ENCODE results near the gene TAF4.
"Not testable (repeated sequence)": the region's sequence is repeated elsewhere in the genome, so short reads cannot be mapped to it uniquely, and the experiment has no call there.

The TAF4 gene

DNA sequence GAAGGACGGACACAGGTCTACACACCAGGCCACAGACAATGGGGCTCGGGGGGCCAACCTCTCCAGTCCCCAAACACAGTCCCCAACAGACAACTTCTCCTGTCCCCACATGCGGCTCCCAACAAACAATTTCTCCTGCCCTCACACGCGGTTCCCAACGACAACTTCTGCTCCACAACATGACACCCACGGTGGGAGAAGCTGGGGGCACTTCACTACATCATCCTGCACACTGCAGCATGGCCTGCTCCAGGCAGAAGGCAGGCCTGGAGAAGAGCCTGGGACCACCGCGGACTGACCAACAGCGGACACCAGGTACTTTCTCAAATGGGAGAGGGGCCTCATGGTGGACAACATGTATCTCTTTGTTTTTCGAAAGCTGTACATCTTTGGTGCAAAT lies 6.7 kb downstream of the TAF4 start:
- no peak for DNase-seq (ENCODE audit: low read depth, low spot score)

DNA sequence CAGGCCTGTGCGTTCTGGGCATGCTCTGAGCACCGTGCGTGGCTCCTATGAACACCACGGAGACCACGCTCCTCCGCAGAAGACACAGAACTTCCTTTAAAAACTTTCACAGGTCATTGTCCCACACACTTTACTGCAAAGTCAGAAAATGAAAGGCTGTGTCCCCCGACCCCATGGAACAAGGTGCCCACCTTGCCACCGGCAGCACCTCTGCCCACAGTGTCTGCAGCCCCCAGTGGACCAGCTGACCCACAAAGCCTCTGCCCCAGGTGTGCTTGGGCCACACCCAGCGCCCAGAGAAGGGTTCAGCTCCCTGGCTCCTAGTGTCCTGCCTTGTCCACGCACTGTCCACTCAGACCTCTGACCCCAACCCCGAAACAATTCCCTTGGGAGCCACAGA lies 8.7 kb downstream of the TAF4 start:
- no peak for DNase-seq (ENCODE audit: low read depth, low spot score)

DNA sequence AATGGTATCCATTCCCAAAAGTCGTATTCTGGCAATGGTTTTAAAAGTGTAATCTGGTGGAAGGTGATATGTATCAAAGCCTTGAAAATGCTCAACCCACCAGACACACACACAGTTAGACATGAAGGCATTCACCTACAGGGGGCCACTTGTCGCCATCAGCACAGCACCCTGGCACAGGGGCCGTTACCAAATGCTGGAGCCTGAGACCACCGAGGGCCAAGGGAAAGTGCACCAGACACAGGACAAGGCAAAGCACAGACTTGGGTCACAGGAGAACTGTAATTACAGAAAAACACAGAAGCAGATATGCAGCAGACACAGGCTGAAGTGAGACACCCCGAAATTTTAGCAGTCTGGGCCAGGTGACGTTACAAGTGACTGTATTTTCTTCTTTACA lies 9.3 kb downstream of the TAF4 start:
- no peak for DNase-seq (ENCODE audit: low read depth, low spot score)

DNA sequence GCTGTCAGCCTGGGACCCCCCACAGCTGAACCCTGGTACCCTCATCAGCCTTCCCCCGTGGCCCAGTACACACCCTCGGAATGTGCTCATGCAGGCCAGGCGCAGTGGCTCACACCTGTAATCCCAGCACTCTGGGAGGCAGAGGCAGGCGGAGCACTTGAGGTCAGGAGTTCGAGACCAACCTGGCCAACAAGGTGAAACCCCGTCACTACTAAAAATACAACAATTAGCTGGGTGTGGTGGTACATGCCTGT lies 9.9 kb downstream of the TAF4 start:
- DNase-seq (ENCODE audit: low read depth, low spot score), result not testable (repeated sequence)

DNA sequence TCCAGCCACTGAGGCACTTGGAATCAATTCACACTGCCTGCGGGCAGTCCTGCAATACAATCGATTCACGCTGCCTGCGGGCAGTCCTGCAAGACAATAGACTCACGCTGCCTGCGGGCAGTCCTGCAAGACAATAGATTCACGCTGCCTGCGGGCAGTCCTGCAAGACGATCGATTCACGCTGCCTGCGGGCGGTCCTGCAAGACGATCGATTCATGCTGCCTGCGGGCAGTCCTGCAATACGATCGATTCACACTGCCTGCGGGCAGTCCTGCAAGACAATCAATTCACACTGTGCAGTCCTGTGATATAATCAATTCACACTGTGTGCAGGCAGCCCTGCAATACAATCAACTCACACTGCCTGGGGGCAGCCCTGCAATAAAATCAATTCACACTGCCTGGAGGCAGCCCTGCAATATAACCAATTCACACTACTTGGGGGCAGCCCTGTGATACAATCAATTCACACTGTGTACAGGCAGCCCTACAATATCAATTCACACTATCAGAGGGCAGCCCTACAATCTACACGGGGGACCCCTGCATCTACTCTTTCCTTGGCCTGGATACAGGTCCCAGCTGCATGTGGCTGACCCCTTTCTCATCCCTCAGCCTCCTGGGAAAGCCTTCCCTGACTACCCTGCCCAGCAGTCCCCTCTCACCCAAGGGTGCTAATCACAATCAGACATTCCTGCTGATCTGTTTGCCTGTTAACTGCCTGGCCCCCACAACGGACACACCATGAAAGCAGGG lies 10.4 kb downstream of the TAF4 start:
- no peak for DNase-seq (ENCODE audit: low read depth, low spot score)

DNA sequence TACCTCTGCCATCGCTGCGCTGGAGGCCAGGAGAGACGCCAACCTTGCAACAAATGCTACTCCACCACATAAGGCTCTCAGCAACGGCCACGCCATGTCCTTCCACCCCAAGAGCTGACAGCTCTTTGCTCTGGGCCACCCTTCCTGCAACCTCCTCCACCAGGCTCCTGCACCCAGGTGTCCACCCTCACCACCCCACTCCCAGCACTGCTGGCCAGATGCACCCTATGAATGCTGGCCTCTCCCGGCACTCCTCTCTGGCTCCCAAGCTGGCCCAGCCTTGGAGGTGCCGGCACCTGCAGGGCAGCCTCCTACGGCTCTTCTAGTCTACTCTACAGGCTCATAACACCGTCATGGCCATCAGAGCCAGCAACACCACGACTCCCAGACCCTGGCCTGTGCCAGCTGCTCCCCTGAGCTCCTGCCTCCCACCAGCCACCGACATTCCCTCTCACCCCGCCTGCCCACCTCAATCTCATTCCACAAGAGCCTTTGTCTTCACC lies 11.2 kb downstream of the TAF4 start:
- no peak for DNase-seq (ENCODE audit: low read depth, low spot score)

DNA sequence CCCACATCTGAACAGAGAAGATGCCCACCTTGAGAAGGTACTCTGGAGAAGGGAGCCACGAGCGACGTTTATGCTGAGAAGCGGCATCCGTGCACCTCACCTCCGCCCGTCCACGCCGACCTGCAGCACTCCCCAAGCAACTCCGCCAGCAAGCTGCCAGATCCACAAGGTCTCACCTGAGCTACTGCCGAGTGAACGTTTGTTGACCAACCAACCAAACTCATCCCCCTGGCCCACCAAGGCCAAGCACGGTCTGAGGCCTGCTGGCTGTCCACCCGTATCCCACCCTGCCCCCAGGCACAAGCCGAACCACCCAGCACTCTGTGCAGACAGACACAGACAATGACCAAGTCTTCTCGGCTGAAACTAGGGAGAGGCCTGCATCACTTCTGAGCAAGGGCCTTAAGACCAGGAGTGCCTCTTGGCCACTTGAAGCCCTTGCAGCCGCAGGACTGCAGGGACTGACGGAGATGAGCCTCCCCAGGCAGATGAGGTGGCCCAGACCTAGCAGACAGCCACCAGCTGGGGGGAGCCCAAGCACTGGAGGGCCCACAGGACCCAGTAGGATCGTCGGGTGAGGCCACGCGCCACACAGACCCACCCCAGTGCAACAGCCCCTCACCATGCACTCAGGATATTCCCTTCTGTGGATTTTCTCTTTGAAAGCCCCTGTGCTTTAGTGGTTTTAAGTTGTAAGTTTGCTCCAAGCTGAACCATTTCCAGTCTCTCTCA lies 12.1 kb downstream of the TAF4 start:
- no peak for DNase-seq (ENCODE audit: low read depth, low spot score)

DNA sequence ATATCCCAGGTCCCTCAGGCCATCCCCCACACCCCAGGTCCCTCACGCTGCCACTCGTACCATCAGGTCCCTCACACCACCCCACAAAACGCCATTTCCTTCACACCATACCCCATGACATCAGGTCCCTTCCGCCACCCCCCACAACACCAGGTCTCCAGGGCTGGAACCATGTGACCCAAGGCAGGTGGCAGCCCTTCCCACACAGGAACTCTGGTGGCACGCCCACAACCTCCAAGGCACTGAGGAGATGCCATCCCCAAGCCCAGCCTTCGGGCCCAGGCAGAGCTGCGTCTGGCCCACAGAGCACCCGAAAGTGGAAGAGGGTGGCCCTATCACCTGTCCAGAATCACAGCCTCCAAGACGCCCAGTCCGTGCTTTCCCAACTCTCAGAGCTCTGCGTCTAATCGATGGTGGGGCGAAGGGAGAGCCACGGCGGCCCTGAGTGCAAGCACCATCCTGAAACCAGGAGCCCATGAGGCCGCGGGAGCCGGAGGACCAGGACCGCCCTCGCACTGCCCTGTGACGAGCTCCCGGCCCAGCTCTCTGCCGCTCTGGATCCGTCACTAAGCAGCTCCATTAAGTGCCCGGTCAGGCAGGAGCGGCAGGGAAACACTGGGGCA lies 12.7 kb downstream of the TAF4 start:
- no peak for DNase-seq (ENCODE audit: low read depth, low spot score)

DNA sequence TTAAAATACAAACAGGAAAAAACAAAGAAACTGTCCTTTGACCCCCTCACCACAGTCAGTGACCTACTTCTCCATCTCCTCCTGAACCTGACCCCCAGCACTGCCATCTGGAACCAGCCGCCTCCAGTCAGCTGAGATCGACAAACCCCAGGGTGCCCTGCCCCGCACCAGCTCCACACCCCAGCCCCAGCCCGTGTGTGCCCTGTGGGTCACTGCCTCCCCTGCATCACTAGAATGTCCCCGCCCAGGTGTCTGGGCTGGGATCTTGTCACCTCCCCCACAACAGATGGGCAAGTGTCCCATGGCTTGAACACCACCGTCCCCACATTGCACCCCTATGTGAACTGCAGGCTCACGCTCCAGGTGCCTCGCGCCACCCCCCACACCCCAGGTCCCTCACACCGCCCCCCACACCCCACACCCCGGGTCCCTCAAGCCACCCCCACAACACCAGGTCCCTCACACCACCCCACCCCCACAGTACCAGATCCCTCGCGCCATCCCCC lies 13.3 kb downstream of the TAF4 start:
- DNase-seq (ENCODE audit: low read depth, low spot score), result no peak

DNA sequence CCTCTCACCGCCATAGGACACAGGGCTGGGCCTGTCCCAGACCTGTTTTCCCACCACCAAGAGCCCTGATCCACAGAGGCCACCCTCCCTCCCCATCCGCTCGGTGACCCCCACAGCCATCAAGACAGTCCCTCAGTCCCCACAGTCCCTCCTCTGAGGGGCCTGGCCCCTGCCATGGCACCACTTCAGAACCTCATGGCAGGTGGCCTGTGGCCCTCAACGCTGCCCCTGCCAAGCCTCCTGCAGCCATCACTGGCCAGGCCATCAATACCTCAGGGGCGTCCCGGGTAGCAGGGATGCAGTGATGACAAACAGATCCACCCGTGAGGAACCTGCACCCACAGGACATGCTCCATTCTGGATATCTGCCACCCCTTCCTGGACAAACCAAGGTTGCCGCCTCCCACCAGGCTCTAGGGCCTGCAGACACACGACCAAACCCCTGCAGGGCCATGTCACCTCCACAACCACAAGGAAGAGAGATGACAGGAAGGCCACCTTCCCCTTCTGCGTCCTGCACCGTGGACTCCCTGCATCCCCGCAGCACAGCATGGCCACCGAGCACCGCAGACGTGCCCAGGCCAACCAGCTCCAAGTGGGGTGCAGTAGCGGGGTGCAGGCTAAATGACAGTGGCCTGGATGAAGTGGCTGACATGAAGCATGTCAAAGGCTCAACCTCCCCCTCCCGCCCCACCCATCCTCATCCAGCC lies 14.0 kb downstream of the TAF4 start:
- no peak for DNase-seq (ENCODE audit: low read depth, low spot score)

DNA sequence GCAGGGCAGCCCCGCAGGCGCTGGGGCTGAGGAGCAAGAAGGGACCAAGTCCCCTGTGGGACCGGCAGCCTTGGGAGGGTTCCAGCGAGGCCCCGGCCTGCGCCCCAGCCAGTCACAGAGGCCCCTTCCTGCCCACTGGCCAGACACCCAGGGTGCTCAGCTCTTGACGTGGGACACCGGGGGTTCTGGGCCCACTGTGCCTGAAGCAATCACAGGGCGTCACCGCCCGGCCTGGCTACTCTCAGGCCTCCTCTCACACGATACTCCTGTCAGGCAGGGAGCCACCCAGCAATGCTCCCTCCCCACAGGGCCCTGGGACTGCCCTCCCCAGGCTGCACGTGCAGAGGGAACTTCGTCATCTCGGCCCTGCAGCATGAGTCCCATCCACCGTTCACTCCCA lies 14.5 kb downstream of the TAF4 start:
- DNase-seq (ENCODE audit: low read depth, low spot score), result no peak

DNA sequence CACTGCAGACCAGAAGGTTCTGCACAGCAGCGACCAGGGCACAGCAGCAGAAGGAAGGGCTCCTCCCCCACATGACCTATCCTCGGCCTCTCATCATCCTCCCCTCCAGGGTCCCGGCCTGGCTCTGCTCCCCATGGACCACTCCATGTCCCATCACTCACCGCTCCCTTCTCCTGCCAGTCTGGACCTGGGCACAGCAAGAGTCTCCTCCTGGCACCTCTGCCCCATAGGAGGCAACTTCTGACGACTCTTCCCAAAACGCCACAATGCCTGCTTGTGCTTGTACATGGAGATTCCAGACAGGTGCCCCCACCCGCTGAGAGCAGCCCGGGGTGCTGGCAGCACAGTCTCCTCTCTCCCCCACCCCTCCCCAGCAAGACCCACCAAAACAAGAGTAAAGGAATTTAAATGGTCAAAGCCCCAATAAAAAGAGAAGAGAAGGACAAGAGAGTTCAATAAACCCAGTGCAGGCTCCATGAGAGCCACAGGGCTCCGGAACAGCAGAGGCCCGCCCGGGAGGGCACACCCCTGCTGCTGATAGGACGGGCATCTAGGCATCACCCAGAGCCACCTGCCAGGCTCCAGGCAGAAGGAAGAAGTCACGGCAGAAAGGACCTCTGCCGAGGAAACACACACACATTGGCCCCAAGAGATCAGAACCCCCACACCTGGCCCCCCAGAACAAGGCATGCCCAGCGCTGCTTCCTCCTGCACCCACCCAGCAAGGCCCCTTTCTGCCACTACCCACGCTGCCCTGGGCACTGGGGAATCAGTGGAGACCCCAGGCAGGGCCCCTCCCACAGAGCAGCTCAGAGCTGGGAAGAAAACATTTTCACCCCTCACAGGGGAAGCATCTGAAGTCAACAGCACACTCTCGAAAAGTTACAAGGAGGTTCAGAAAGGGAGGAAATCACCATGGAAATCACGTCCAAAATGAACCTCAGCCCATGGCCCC lies 15.2 kb downstream of the TAF4 start:
- no peak for DNase-seq (ENCODE audit: low read depth, low spot score)

DNA sequence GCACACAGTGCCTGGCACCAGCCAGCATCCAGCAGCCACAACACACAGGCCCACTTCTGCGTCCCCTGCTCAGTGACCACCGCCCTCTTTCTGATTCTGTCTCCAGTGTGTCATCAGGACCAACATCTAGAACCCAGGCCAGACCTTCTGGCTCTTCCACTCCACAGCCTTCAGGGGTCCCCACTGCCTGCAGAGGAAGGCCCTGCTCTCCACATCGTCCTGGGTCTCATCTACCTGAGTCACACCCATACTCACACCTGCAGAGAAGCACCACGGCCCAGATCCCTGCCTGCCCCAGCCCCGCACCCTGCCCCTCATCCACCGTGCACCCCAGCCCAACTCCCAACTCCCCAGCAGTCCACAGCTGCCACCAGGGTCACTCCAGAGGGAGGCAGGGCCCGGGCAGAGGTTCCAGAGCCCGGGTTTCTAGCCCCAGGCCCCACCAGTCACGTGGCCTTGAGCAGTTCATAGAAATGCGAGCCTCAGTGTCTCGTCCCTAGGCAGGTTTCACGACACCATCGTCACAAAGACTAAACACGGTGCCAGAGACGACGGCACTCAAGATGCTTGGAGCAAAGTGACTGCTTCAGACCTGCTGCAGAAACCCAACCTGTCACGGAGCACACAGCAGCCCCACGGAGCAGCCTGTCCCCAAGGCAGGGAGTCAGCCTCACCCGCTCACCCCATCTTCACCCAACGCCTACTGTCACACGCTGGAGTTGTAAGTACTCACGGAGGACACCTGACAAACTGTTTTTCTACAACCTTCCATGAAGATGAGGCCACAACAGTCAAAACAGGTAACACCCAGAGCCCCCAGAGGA lies 16.1 kb downstream of the TAF4 start:
- no peak for DNase-seq (ENCODE audit: low read depth, low spot score)

DNA sequence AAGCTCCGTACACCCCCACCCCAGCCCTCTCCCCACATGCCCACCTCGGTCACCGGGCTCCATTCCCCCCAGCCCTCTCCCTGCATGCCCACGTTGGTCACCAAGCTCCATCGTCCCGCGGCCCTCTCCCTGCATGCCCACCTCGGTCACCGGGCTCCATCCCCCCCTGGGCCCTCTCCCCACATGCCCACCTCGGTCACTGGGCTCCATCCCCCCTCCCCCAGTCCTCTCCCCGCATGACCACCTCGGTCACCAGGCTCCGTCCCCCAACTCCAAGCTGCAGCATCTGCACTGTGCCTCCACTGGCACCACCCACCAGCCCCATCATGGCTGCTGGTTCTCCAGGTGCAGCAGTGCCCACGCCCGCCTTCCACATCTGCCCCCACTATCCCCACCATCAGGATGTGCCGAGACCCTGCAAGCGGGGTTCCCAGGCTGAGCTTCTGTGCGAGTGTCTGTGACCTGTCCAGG lies 16.8 kb downstream of the TAF4 start:
- DNase-seq (ENCODE audit: low read depth, low spot score), result no peak

DNA sequence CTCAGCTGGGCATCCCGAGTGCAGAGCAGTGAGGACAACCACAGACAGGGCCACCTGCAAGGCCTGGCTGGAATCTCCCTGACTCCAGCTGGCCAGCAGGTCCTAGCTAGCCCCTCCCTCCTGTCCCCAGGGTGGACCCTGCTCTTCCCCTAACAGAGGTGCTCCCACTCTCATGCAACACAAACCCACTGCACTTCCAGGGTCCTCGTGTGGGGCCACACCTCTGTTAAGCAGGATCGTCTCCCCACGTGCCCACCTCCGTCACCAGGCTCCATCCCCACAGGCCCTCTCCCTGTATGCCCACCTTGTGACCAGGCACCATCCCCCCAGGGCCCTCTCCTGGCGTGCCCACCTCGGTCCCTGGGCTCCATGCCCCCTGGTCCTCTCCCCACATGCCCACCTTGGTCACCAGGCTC lies 17.3 kb downstream of the TAF4 start:
- no peak for DNase-seq (ENCODE audit: low read depth, low spot score)

DNA sequence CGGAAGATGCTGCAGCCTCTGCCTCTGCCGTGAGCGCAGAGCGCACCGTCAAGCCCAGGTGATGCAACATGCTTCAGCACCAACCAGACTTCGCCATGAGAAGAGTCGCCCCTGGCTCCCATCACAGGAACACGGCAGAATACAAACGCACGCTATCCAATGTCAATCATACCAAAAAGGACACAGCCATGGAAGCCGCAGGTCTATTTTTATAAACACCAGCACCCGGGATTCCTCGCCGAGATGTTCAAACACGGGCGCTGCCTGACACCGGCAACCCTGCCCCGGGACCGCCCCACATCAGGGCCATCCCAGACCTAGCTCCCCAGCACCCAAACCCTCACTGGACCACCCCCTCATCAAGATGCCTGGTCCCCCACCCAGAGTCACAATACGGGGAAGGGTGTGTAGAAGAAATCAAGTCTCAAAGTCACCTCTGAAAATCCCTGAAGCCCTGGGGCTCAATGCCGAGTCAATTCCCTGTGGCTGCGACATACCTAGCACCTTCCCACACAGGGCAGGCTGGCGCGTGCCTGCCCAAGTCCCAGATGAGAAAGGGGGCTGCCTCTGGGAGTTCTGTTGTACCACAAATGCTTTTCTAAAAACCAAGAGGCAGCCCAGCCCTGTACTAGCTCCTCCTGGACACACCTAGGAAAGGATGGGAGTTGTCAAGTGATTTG lies 17.9 kb downstream of the TAF4 start:
- DNase-seq (ENCODE audit: low read depth, low spot score), result no peak

DNA sequence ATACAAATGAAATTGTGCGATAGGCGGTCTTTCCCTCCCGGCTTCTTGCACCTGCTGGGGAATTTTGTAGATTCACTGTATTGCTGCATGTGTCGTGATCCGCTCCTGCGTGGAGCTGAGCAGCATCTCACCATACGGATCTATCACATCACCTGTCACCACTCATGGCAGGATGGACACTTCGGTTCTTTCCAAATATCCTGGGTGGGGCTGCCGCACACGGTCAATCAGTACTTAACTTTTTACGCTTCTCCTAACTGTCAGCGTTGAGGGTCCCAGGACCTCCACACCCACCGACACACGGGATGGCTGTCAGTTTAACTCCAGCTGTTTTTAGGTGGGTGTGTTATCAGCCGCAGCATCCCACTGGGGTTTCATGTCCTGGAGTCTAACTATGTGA lies 19.2 kb downstream of the TAF4 start:
- no peak for DNase-seq (ENCODE audit: low read depth, low spot score)

DNA sequence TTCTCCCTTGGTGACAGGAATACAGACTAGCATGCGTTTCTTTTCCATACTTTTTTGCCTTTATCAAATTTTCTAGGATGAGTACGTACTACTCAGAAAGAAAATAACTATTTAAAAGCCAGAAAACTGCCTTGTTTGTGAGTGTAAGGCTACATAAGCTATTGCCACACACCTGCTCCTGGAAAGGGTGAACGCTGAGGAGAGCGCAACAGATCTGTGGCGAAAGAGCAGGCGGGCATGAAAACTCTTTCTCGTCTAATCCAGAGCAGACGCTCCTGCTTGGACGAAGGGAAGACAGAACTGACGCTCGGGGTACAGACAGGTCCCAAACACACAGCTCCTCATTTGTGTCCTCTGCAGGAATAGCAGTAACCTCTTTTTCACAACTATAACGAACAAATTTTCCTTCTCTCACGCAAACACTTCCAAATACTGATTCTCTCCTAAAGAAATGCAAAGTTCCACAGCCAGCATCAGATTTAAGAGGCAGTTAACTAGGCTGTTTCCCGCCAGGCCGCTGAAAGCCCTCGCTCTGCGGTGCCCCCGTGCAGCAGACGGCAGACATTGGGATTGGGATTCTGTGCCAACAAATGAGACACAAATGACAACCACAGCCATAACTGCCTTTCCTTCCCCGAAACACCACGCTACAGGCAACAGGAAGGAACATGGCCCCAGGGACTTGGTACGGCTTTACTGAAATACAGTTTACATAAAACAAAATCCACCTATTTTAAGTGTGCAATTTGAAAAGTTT lies 20.0 kb downstream of the TAF4 start:
- DNase-seq (ENCODE audit: low read depth, low spot score), result no peak

DNA sequence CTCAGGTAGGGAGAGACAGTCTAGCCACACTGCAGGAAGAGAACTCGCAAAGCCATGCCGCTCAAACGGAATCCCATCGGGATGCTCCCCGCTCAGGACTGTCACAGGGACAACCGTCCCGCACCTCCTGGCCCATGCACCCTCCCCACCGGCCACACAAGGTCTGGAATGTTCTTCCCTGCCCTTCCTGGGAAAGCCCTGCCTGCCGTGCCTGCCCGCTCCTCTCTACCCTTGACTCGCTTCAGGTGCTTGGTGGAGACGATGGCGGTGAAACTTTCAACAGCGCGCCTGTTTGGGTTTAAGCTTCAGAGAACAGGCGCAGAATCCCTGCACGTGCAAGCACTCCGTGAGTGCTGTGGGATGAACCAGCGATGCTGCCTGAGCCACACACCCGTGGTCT lies 20.6 kb downstream of the TAF4 start:
- no peak for DNase-seq (ENCODE audit: low read depth, low spot score)
